T-cell (primary cell): ENCODE results near the gene SVIL. TPM values are rescaled to one million over a fixed set of nuclear protein-coding genes. Genes with fewer than 3 reads are reported as not detected.
"Not testable (repeated sequence)": the region's sequence is repeated elsewhere in the genome, so short reads cannot be mapped to it uniquely, and the experiment has no call there.

Experiments
- ATAC-seq, 4 experiments: fragments of 200-7000 bp in 3 of 4; fragments of 150-1000 bp in 1 of 4; cut with Tn5 transposase; replicated peaks in 1 of 4; 1 replicate in 3 of 4; 2 replicates in 1 of 4; pipeline ENCODE4 v1.10.0; 2021; ENCODE audit warnings: moderate library complexity in 3 of 4, mild to moderate bottlenecking in 2 of 4, moderate number of reproducible peaks in 1 of 4
- CTCF ChIA-PET, 2 donors: fragments of 300-600 bp; sonication (Branson Sonifier 250); formaldehyde crosslinking; loops; one replicate each; lab custom pipeline; 2022; ENCODE audit warnings: antibody characterized with exemption in 2 of 2; lab: Charles Lee
- POLR2A ChIA-PET, 2 donors: fragments of 300-600 bp; sonication (Branson Sonifier 250); formaldehyde crosslinking; loops; one replicate each; lab custom pipeline; 2022; ENCODE audit warnings: antibody characterized with exemption in 2 of 2; lab: Charles Lee
- DNase-seq, 35 experiments: peaks; one replicate each; pipeline versions ENCODE4 v3.0.0 to v3.0.0-alpha.2; 2013 to 2023
- H3K27ac ChIP-seq: one replicate; pipeline ENCODE4 v1.5.1; 2013; ENCODE audit warnings: low read length
- H3K27me3 ChIP-seq, 2 experiments: replicated peaks in 1 of 2; 1 replicate in 1 of 2; 2 replicates in 1 of 2; pipeline versions ENCODE4 v1.6.1 to v1.7.0; 2013; ENCODE audit warnings: low read length in 1 of 2, mixed read lengths in 1 of 2; ENCODE audit not compliant: control insufficient read depth in 2 of 2, insufficient read depth in 2 of 2; ENCODE audit errors: extremely low read depth in 1 of 2
- H3K36me3 ChIP-seq, 2 donors: 1 replicate in 1 of 2; 2 replicates in 1 of 2; pipeline versions ENCODE4 v1.6.1 to v1.7.0; 2013; ENCODE audit warnings: low read length in 1 of 2; ENCODE audit not compliant: control insufficient read depth in 2 of 2, insufficient read depth in 1 of 2; ENCODE audit errors: extremely low read depth in 1 of 2
- H3K4me1 ChIP-seq, 2 experiments: 1 replicate in 1 of 2; 2 replicates in 1 of 2; pipeline versions ENCODE4 v1.6.1 to v1.7.0; 2013; ENCODE audit warnings: low read length in 2 of 2, mixed read lengths in 1 of 2; ENCODE audit not compliant: insufficient read depth in 2 of 2, control insufficient read depth in 1 of 2; ENCODE audit errors: extremely low read depth in 1 of 2
- H3K4me3 ChIP-seq, 2 donors: 1 replicate in 1 of 2; 2 replicates in 1 of 2; pipeline versions ENCODE4 v1.5.1 to v1.7.0; 2013; ENCODE audit warnings: mild to moderate bottlenecking in 2 of 2, low read length in 1 of 2, moderate library complexity in 1 of 2; ENCODE audit not compliant: control insufficient read depth in 1 of 2; ENCODE audit errors: extremely low read depth in 1 of 2
- H3K9me3 ChIP-seq: 2 replicates; pipeline ENCODE4 v1.7.0; 2013
- H3K27ac Mint-ChIP-seq, 2 donors: one replicate each; pipeline ENCODE4 v1.8.0; 2020 to 2021; ENCODE audit warnings: mild to moderate bottlenecking in 2 of 2, mixed read lengths in 2 of 2
- H3K27me3 Mint-ChIP-seq, 2 donors: one replicate each; pipeline ENCODE4 v1.8.0; 2021 to 2022; ENCODE audit warnings: mixed read lengths in 2 of 2
- H3K36me3 Mint-ChIP-seq: one replicate; pipeline ENCODE4 v1.8.0; 2021; ENCODE audit warnings: mixed read lengths
- H3K4me1 Mint-ChIP-seq, 3 donors: one replicate each; pipeline ENCODE4 v1.8.0; 2020 to 2022; ENCODE audit warnings: mixed read lengths in 3 of 3, mild to moderate bottlenecking in 1 of 3
- H3K4me3 Mint-ChIP-seq, 3 donors: one replicate each; pipeline ENCODE4 v1.8.0; 2020 to 2022; ENCODE audit warnings: mild to moderate bottlenecking in 3 of 3, mixed read lengths in 3 of 3, moderate library complexity in 3 of 3
- H3K9me3 Mint-ChIP-seq, 3 donors: one replicate each; pipeline ENCODE4 v1.8.0; 2020 to 2022; ENCODE audit warnings: mixed read lengths in 3 of 3
- WGBS: methylation state at CpG from one replicate; pipeline ENCODE4 v1.1.5; 2013; ENCODE audit warnings: missing lambda C conversion rate; ENCODE audit not compliant: insufficient coverage; 5-methylcytosine and 5-hydroxymethylcytosine counted together
- total RNA-seq, 35 experiments: library from RNA in 6 of 35; stranded (reverse) in 6 of 35; fragments of 120-200 nt in 1 of 35; gene quantifications; one replicate each; pipeline versions ENCODE4 v1.2.1 to v1.2.4 and lab custom pipeline; 2013 to 2026

The SVIL gene
- total RNA-seq, 5 donors from 2014 or later (not counting 1 experiment from before 2014, with no cell fraction given) = 17.4 to 45.6 (median 19.6) TPM

- H3K9me3 Mint-ChIP-seq = no peaks in the 10 kb centered on the region
- no peaks in the 10 kb centered on the region for H3K9me3 ChIP-seq
- no peak overlapping the region for H3K27ac ChIP-seq
- WGBS = 68% methylated on average over 14 of the region's 20 CpGs
- peaks cover 0 to 2% of the 10 kb centered on the region in 2 experiments for H3K4me1 ChIP-seq
- H3K36me3 ChIP-seq = peaks cover 14 to 37% of the 10 kb centered on the region in 2 donors
- ChIA-PET POLR2A (no interaction called here), CTCF (interaction anchor here in 1 of 2 donors (0.6 kb wide), 1 partner anchor 19 kb away, joined by 3 read pairs; no protein-coding TSS in a partner anchor)
- no peak for DNase-seq
- H3K27ac Mint-ChIP-seq = no peak overlapping the region
- H3K4me1 Mint-ChIP-seq = no peaks in the 10 kb centered on the region
- H3K27me3 Mint-ChIP-seq = no peaks in the 10 kb centered on the region
- H3K4me3 Mint-ChIP-seq = no peak overlapping the region
- H3K27me3 ChIP-seq = no peaks in the 10 kb centered on the region
- peaks cover 60% of the 10 kb centered on the region for H3K36me3 Mint-ChIP-seq
- H3K4me3 ChIP-seq = no peak overlapping the region
- ATAC-seq = no peak
Measured at GRCh38 chr10:29522061-29522855, 112.5 kb downstream of the SVIL start.

DNA sequence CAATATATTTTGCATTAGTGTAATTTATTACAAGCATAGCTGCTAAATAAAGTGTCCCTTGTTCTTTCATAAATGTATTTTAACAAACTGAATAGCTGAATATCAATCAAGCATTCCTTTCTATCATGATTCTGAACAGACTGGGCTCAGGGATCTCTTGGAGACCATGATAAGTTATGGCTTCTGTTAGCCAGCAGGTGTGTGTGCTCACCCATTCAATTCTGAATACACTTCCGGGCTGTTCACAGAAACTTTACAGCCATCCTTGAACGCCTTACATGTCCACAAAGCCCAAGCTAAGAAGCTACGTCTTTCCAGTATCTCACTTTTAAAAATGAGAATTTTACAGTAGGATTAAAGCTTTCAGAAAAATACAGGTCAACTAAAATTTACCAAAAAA is 115.1 kb downstream of the SVIL start:
- H3K4me1 ChIP-seq = peaks cover 0 to 2% of the 10 kb centered on the region in 2 experiments
- H3K27ac ChIP-seq = no peak overlapping the region
- H3K9me3 Mint-ChIP-seq = no peaks in the 10 kb centered on the region
- ChIA-PET CTCF (interaction anchor here in 1 of 2 donors (1.0 kb wide), 1 partner anchor 23 kb away, joined by 3 read pairs; no protein-coding TSS in a partner anchor), POLR2A (no interaction called here)
- peaks cover 57% of the 10 kb centered on the region for H3K36me3 Mint-ChIP-seq
- no peak overlapping the region for H3K4me3 ChIP-seq
- no peaks in the 10 kb centered on the region for H3K4me1 Mint-ChIP-seq
- H3K27ac Mint-ChIP-seq = no peak overlapping the region
- H3K36me3 ChIP-seq = peaks cover 11 to 39% of the 10 kb centered on the region in 2 donors
- DNase-seq (no peak), ATAC-seq (no peak)
- H3K27me3 ChIP-seq = no peaks in the 10 kb centered on the region
- no peaks in the 10 kb centered on the region for H3K27me3 Mint-ChIP-seq
- H3K9me3 ChIP-seq = no peaks in the 10 kb centered on the region
- no peak overlapping the region for H3K4me3 Mint-ChIP-seq
- no CpG with 5 or more reads among the region's 3 CpGs for WGBS

DNA sequence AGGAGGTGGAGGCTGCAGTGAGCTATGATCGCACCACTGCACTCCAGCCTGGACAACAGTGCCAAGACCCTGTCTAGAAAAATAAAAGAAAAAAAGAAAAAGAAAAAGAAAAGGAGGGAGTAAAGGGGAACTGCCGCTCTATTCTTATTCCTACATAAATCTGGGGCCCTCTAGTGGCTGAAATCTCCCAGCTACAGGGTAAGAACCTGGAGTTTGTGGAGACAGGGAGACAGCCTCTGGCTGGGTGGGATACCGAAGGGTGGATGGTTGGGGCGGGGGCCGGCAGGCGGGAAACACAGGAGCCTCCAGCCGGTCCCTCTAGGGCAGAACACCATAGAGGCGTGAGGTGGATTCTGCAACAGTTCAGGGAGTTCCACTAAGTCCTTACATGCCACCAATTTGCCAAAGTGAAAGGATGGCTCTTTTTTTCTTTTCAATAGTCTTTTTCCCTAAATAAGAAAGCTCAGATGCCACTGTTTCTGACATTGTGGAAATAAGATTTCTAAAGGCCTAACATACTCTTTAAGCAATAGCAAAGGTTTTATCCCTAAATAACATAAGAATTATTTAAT is 117.3 kb downstream of the SVIL start:
- ChIA-PET POLR2A (no interaction called here), CTCF (interaction anchor here in 1 of 2 donors (0.8 kb wide), 1 partner anchor 79 kb away, joined by 3 read pairs; no protein-coding TSS in a partner anchor)
- Mint-ChIP-seq H3K9me3 (no peaks in the 10 kb centered on the region), H3K4me3 (no peak overlapping the region), H3K4me1 (no peaks in the 10 kb centered on the region), H3K36me3 (peaks cover 46% of the 10 kb centered on the region), H3K27ac (no peak overlapping the region), H3K27me3 (no peaks in the 10 kb centered on the region)
- H3K36me3 ChIP-seq = peaks cover 11 to 19% of the 10 kb centered on the region in 2 donors
- H3K9me3 ChIP-seq = no peaks in the 10 kb centered on the region
- peaks cover 0 to 2% of the 10 kb centered on the region in 2 experiments for H3K4me1 ChIP-seq
- ATAC-seq = no peak
- H3K4me3 ChIP-seq = no peak overlapping the region
- 83% methylated on average over 4 of the region's 8 CpGs for WGBS
- no peak for DNase-seq
- H3K27me3 ChIP-seq = no peaks in the 10 kb centered on the region
- H3K27ac ChIP-seq = no peak overlapping the region

DNA sequence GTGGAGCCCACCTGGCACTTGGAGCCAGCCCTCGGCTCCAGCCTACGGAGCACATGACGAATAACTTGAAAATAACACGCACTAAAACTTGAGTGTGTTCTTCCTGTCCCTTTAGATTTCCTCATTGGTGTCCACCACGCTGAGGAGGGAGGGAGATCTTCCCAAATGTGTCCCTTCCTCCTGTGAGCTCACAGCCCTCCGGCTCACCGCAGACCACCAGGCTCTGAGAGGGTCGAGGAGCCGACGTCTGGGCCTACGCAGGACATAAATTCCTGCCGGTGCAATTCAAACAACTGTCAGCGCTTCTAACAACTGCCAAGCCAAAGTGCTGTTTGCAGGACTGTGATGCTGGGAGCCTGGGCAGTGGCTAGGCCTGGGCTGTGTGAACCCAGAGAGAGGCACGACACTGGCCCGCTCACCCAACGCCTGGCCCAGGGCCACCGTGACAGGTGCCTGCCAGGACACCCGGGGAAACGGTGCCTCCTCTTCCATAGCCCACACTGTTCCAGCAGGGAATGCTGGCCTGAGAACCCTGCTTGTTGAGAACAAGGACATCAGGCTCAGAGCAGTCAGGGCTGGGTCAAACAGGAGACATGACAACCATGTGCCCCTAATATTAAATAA is 118.3 kb downstream of the SVIL start:
- ATAC-seq, H3K4me3 Mint-ChIP-seq, H3K27ac Mint-ChIP-seq, H3K4me3 ChIP-seq, POLR2A ChIA-PET, H3K4me1 ChIP-seq, CTCF ChIA-PET, DNase-seq, H3K4me1 Mint-ChIP-seq, H3K27ac ChIP-seq, H3K9me3 Mint-ChIP-seq, H3K9me3 ChIP-seq, H3K27me3 Mint-ChIP-seq, H3K27me3 ChIP-seq: not testable (repeated sequence)
- 94% methylated on average over 12 of the region's 19 CpGs for WGBS
- H3K36me3 ChIP-seq = peaks cover 11 to 14% of the 10 kb centered on the region in 2 donors
- peaks cover 42% of the 10 kb centered on the region for H3K36me3 Mint-ChIP-seq

DNA sequence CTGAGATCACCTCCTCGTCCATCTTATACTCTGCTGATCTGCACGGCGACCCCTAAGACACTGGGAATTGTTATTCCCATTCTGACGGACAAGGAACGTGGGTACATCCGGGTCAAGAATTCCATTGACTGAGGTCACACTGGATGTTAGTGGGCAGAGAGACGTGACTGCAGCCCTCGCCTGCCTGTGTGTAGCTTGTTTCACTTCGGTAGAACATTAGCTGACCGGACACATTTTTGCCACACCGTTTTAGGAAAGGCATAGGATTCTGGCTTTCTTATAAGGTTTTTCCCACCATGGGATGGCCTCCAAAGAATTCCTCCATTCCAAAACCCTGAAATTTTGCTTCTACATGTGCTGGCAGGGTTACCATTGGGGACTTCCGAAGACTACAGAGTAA is 118.9 kb downstream of the SVIL start:
- POLR2A ChIA-PET, DNase-seq, H3K9me3 Mint-ChIP-seq, H3K4me1 ChIP-seq, H3K4me3 ChIP-seq, H3K9me3 ChIP-seq, H3K27ac ChIP-seq, H3K27me3 ChIP-seq, H3K4me3 Mint-ChIP-seq, CTCF ChIA-PET, H3K27ac Mint-ChIP-seq, H3K4me1 Mint-ChIP-seq, ATAC-seq, H3K27me3 Mint-ChIP-seq: not testable (repeated sequence)
- H3K36me3 ChIP-seq = peaks cover 11 to 14% of the 10 kb centered on the region in 2 donors
- peaks cover 38% of the 10 kb centered on the region for H3K36me3 Mint-ChIP-seq
- WGBS = 91% methylated on average over 7 of the region's 12 CpGs

- not testable (repeated sequence) for DNase-seq, ATAC-seq, H3K27ac Mint-ChIP-seq
Measured at GRCh38 chr10:29515104-29515503, 119.7 kb downstream of the SVIL start.

More at GRCh38 chr10:29515104-29515503, 119.7 kb downstream of the SVIL start:
- H3K27ac ChIP-seq, POLR2A ChIA-PET, H3K4me3 ChIP-seq, H3K27me3 Mint-ChIP-seq, H3K9me3 Mint-ChIP-seq, H3K4me3 Mint-ChIP-seq, H3K4me1 ChIP-seq, H3K27me3 ChIP-seq, H3K4me1 Mint-ChIP-seq, H3K9me3 ChIP-seq: not testable (repeated sequence)
- peaks cover 11 to 12% of the 10 kb centered on the region in 2 donors for H3K36me3 ChIP-seq
- H3K36me3 Mint-ChIP-seq = peaks cover 33% of the 10 kb centered on the region
- CTCF ChIA-PET = interaction anchor here in 1 of 2 donors (0.6 kb wide), 1 partner anchor 1135 kb away, joined by 3 read pairs; no protein-coding TSS in a partner anchor
- no CpG with 5 or more reads among the region's 4 CpGs for WGBS
